Mesothelial cell of epicardium (in vitro differentiated cells): ENCODE measurements around the gene DNASE1L2. TPM values are rescaled to one million over a fixed set of nuclear protein-coding genes. Genes with fewer than 3 reads are reported as not detected.

ENCODE experiments used
- DNase-seq, 2 experiments: peaks; one replicate each; pipeline ENCODE4 v3.0.0; 2021; ENCODE audit warnings: low spot score in 2 of 2; ENCODE audit not compliant: unreplicated experiment in 2 of 2
- H3K27ac Mint-ChIP-seq: 2 replicates; pipeline ENCODE4 v1.8.0; 2021; ENCODE audit warnings: mixed read lengths
- H3K27me3 Mint-ChIP-seq: 2 replicates; pipeline ENCODE4 v1.8.0; 2021; ENCODE audit warnings: low read depth, mixed read lengths
- H3K36me3 Mint-ChIP-seq: 2 replicates; pipeline ENCODE4 v1.8.0; 2021; ENCODE audit warnings: mixed read lengths
- H3K4me1 Mint-ChIP-seq: 2 replicates; pipeline ENCODE4 v1.8.0; 2021; ENCODE audit warnings: mixed read lengths
- H3K4me3 Mint-ChIP-seq: 2 replicates; pipeline ENCODE4 v1.8.0; 2021; ENCODE audit warnings: mild to moderate bottlenecking, moderate library complexity, mixed read lengths
- H3K9me3 Mint-ChIP-seq: 2 replicates; pipeline ENCODE4 v1.8.0; 2021; ENCODE audit warnings: mixed read lengths
- total RNA-seq: library from RNA; stranded (reverse); gene quantifications from 3 replicates; pipeline ENCODE4 v1.2.1, GENCODE V29; 2021
- TF ChIP-seq, protein P1 (sequence below): fragments of 200-600 bp; sonication (generic); IDR thresholded peaks from one replicate; pipeline ENCODE4 v1.5.0; 2021; ENCODE audit warnings: antibody characterized with exemption; ENCODE audit not compliant: unreplicated experiment

The DNASE1L2 gene
- total RNA-seq, 1 donor from 2014 or later: 1.0 TPM

DNA sequence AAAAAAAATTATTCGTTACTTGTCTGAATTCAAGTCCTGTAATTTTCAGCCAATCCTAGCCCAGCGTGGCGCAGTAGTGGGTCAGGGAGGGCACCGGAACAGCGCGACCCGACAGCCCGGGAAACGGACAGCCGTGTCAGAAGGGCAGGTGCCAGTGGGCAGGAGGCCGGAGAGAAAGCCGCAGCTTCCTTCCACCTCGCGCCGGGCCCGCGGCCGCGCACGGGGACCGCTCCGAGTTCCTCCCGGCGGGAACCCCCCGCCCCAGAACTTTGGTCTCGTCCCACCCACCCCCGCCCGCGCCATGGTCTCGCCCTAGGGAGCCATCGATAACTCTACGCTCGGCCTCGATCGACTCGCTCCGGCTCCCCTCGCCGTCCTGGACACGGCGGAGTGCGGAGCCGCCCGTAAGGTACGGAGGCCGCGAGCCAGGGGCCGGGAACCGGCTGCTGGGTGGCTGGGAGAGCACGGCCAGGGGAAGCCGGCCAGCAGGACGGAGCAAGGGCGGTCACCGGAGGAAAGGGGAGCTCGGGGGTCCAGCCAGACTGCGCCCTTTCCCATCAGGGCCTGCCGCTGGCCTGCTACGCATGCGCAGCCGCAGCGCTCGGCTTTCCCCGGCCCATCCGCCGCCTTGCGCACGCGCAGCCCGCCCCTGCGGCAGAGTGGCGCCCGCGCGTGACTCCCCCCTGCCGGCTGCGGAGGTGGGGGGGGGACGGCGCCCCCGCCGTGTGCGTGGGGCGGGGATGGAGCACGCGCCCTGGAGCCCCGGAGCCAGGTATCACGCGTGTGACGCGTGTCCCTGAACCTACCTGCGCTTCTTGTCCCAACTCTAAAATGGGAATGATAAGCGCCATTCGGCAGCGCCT lies 30.9 kb upstream of the DNASE1L2 start, which contains the start of gene MLST8:
TSS of gene MLST8 (plus strand) at position 351 of the 863 bp plus-strand sequence. CDS start 632 bp downstream, outside the sequence.
- Mint-ChIP-seq H3K4me3 (peak within 1 kb of the TSS; percentile 79), H3K4me1 (peaks cover 9% of the 10 kb centered on the region), H3K36me3 (peaks cover 6% of the 10 kb centered on the region), H3K27ac (peak within 1 kb of the TSS; percentile 86), H3K27me3 (peaks cover 7% of the 10 kb centered on the region), H3K9me3 (no peaks in the 10 kb centered on the region)
- TF ChIP-seq, protein P1, sequence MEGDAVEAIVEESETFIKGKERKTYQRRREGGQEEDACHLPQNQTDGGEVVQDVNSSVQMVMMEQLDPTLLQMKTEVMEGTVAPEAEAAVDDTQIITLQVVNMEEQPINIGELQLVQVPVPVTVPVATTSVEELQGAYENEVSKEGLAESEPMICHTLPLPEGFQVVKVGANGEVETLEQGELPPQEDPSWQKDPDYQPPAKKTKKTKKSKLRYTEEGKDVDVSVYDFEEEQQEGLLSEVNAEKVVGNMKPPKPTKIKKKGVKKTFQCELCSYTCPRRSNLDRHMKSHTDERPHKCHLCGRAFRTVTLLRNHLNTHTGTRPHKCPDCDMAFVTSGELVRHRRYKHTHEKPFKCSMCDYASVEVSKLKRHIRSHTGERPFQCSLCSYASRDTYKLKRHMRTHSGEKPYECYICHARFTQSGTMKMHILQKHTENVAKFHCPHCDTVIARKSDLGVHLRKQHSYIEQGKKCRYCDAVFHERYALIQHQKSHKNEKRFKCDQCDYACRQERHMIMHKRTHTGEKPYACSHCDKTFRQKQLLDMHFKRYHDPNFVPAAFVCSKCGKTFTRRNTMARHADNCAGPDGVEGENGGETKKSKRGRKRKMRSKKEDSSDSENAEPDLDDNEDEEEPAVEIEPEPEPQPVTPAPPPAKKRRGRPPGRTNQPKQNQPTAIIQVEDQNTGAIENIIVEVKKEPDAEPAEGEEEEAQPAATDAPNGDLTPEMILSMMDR: peak; percentile 12
- DNase-seq: peak; percentile 84 to 92

GRCh38 chr16:2205967-2206313 lies 30.3 kb upstream of the DNASE1L2 start:
- Mint-ChIP-seq H3K4me3 (peak overlapping the region; percentile 79), H3K27me3 (peaks cover 2% of the 10 kb centered on the region), H3K4me1 (peaks cover 9% of the 10 kb centered on the region), H3K36me3 (peaks cover 6% of the 10 kb centered on the region), H3K27ac (no peak overlapping the region), H3K9me3 (no peaks in the 10 kb centered on the region)
- DNase-seq: no peak
- TF ChIP-seq, protein P1: peak; percentile 1

- Mint-ChIP-seq H3K27ac (peak overlapping the region; percentile 30), H3K9me3 (no peaks in the 10 kb centered on the region), H3K4me1 (peaks cover 9% of the 10 kb centered on the region), H3K36me3 (peaks cover 6% of the 10 kb centered on the region), H3K27me3 (peaks cover 2% of the 10 kb centered on the region), H3K4me3 (peak overlapping the region; percentile 79)
- no peak for DNase-seq
- TF ChIP-seq, protein P1: no peak
Observed at GRCh38 chr16:2206420-2206779, 29.8 kb upstream of the DNASE1L2 start.

DNA sequence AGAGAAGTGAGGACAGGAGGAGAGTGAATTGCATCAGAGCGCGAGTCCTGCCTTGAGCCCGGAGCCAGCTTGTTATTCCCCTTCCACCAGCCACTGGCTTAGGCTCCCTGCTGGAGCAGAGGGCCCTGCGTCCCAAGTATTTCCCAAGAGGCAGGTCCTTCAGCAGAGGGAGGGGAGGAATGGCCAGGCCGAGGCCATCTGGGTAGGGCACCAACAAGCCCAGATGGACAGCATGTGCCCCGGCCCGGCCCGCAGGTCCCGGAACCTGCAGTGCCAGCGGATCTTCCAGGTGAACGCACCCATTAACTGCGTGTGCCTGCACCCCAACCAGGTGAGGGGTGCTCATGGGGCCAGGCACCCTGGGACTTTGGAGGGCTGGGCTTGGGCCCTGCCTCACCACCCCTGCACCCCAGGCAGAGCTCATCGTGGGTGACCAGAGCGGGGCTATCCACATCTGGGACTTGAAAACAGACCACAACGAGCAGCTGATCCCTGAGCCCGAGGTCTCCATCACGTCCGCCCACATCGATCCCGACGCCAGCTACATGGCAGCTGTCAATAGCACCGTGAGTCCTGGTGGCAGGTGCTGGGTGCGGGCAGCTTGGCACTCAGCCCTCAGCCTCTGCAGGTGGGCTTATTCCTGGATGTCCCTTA lies 29.3 kb upstream of the DNASE1L2 start:
- no peak for DNase-seq
- Mint-ChIP-seq H3K36me3 (peaks cover 6% of the 10 kb centered on the region), H3K27ac (no peak overlapping the region), H3K4me1 (peaks cover 9% of the 10 kb centered on the region), H3K4me3 (peak overlapping the region; percentile 79), H3K9me3 (no peaks in the 10 kb centered on the region), H3K27me3 (no peaks in the 10 kb centered on the region)
- TF ChIP-seq, protein P1: no peak

- Mint-ChIP-seq H3K4me3 (peak overlapping the region; percentile 79), H3K4me1 (peaks cover 16% of the 10 kb centered on the region), H3K36me3 (peaks cover 6% of the 10 kb centered on the region), H3K9me3 (no peaks in the 10 kb centered on the region), H3K27ac (no peak overlapping the region), H3K27me3 (no peaks in the 10 kb centered on the region)
- no peak for DNase-seq
- TF ChIP-seq, protein P1: no peak
Observed at GRCh38 chr16:2207872-2208271, 28.4 kb upstream of the DNASE1L2 start.
